Measurements from ENCODE around the gene ABI2. TPM values are rescaled to one million over a fixed set of nuclear protein-coding genes. Genes with fewer than 3 reads are reported as not detected.

Gene ABI2
- total RNA-seq, 2 experiments from 2014 or later, result 33.5 to 35.3 TPM

- no peak for DNase-seq
- H3K36me3 Mint-ChIP-seq (ENCODE audit: low read depth), result peaks cover 15% of the 10 kb centered on the region
- H3K27me3 Mint-ChIP-seq, result no peaks in the 10 kb centered on the region
- no peak overlapping the region for H3K27ac Mint-ChIP-seq
- H3K4me1 Mint-ChIP-seq (ENCODE audit: low read depth), result no peaks in the 10 kb centered on the region
- no peak for TF ChIP-seq CTCF (IDR thresholded peaks at IDR 0.05)
- peaks cover 4% of the 10 kb centered on the region for H3K9me3 Mint-ChIP-seq
- ATAC-seq, result no peak
- POLR2A ChIA-PET, result no interaction called here
- intact Hi-C loops (cut with micrococcal nuclease), result no loop called here
- H3K4me3 Mint-ChIP-seq, result no peak overlapping the region
- CTCF ChIA-PET, result no interaction called here
Measured at GRCh38 chr2:203399031-203399430, 70.8 kb downstream of the ABI2 start.

GRCh38 chr2:203400805-203401585, 72.8 kb downstream of the ABI2 start:
- ChIA-PET POLR2A (interaction anchor here (0.6 kb wide), 1 partner anchor 100 kb away, joined by 3 read pairs; no protein-coding TSS in a partner anchor), CTCF (no interaction called here)
- no peak for TF ChIP-seq CTCF (IDR thresholded peaks at IDR 0.05)
- Mint-ChIP-seq H3K4me3 (no peak overlapping the region), H3K27ac (no peak overlapping the region), H3K4me1 (ENCODE audit: low read depth) (no peaks in the 10 kb centered on the region), H3K27me3 (no peaks in the 10 kb centered on the region), H3K36me3 (ENCODE audit: low read depth) (peaks cover 16% of the 10 kb centered on the region), H3K9me3 (peaks cover 4% of the 10 kb centered on the region)
- intact Hi-C loops (cut with micrococcal nuclease), result no loop called here
- DNase-seq (no peak), ATAC-seq (no peak)

- no peak for TF ChIP-seq CTCF (IDR thresholded peaks at IDR 0.05)
- CTCF ChIA-PET, result no interaction called here
- POLR2A ChIA-PET, result no interaction called here
Measured at GRCh38 chr2:203404996-203405395, 76.8 kb downstream of the ABI2 start.

GRCh38 chr2:203407496-203407895, 79.3 kb downstream of the ABI2 start:
- ATAC-seq, result no peak
- H3K27ac Mint-ChIP-seq, result no peak overlapping the region
- DNase-seq, result no peak
- POLR2A ChIA-PET, result no interaction called here
- no peak for TF ChIP-seq CTCF (IDR thresholded peaks at IDR 0.05)
- intact Hi-C loops (cut with micrococcal nuclease), result no loop called here
- H3K27me3 Mint-ChIP-seq, result no peaks in the 10 kb centered on the region
- H3K9me3 Mint-ChIP-seq, result no peaks in the 10 kb centered on the region
- no peaks in the 10 kb centered on the region for H3K4me1 Mint-ChIP-seq (ENCODE audit: low read depth)
- CTCF ChIA-PET, result interaction anchor here (0.7 to 0.9 kb wide), 2 partner anchors 13 to 275 kb away, joined by 3 read pairs; no protein-coding TSS in a partner anchor
- no peak overlapping the region for H3K4me3 Mint-ChIP-seq
- H3K36me3 Mint-ChIP-seq (ENCODE audit: low read depth), result peaks cover 21% of the 10 kb centered on the region

More at GRCh38 chr2:203404996-203405395, 76.8 kb downstream of the ABI2 start:
- H3K27ac Mint-ChIP-seq, result no peak overlapping the region
- ATAC-seq (no peak), DNase-seq (no peak)
- H3K36me3 Mint-ChIP-seq (ENCODE audit: low read depth), result peaks cover 18% of the 10 kb centered on the region
- intact Hi-C loops (cut with micrococcal nuclease), result no loop called here
- no peaks in the 10 kb centered on the region for H3K27me3 Mint-ChIP-seq
- H3K4me1 Mint-ChIP-seq (ENCODE audit: low read depth), result no peaks in the 10 kb centered on the region
- H3K9me3 Mint-ChIP-seq, result no peaks in the 10 kb centered on the region
- H3K4me3 Mint-ChIP-seq, result no peak overlapping the region

GRCh38 chr2:203412546-203413331, 84.5 kb downstream of the ABI2 start:
- ChIA-PET CTCF (no interaction called here), POLR2A (interaction anchor here (0.8 kb wide), 1 partner anchor 57 kb away, joined by 3 read pairs; no protein-coding TSS in a partner anchor)
- TF ChIP-seq CTCF (IDR thresholded peaks at IDR 0.05), result no peak
- Mint-ChIP-seq H3K27me3 (no peaks in the 10 kb centered on the region), H3K9me3 (no peaks in the 10 kb centered on the region), H3K36me3 (ENCODE audit: low read depth) (peaks cover 23% of the 10 kb centered on the region), H3K4me1 (ENCODE audit: low read depth) (no peaks in the 10 kb centered on the region), H3K4me3 (no peak overlapping the region), H3K27ac (no peak overlapping the region)
- no peak for ATAC-seq
- DNase-seq, result no peak
- intact Hi-C loops (cut with micrococcal nuclease), result no loop called here
